A549 (cell line): Measurements from ENCODE around the gene GSTO2.

ENCODE experiments used
- POLR2A ChIP-seq: IDR thresholded peaks from 2 replicates; pipeline ENCODE4 v1.6.1; 2012; ENCODE audit warnings: mild to moderate bottlenecking, low read length
- TF ChIP-seq, protein P1 (sequence below): fragments of 200-600 bp; sonication (generic); IDR thresholded peaks from 2 replicates; pipeline ENCODE4 v1.6.1; 2016; ENCODE audit warnings: antibody characterized with exemption, mild to moderate bottlenecking, moderate library complexity
- TF ChIP-seq, protein P2 (sequence below): IDR thresholded peaks from 2 replicates; pipeline ENCODE4 v1.6.1; 2012
- TF ChIP-seq, protein P3 (sequence below): fragments of >200 bp; sonication (Bioruptor Twin); formaldehyde crosslinking; IDR thresholded peaks from 3 replicates; pipeline ENCODE4 v1.5.1; 2016

DNA sequence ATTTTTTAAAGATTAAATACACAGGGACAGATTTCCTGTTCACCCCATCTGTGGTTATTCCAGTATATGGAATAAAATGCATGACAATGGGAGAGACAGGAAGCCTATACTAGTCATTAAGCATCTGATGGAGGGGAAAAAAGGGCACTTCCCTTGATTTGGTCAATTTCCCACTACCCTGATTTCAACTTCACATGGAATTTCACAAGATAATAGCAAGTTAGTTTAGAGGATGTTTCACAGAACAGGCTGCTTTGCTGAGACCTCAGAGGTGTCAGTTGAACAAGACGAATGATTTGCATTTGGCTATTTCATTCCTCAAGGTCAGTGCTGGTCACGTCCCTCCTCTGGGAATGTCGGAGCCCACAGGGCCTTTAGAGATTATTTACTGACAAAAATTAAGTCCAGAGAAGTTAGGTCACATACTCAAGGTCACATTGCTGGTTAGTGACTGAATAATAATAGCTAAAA lies 74.0 kb downstream of the GSTO2 start:
- TF ChIP-seq, protein P1, sequence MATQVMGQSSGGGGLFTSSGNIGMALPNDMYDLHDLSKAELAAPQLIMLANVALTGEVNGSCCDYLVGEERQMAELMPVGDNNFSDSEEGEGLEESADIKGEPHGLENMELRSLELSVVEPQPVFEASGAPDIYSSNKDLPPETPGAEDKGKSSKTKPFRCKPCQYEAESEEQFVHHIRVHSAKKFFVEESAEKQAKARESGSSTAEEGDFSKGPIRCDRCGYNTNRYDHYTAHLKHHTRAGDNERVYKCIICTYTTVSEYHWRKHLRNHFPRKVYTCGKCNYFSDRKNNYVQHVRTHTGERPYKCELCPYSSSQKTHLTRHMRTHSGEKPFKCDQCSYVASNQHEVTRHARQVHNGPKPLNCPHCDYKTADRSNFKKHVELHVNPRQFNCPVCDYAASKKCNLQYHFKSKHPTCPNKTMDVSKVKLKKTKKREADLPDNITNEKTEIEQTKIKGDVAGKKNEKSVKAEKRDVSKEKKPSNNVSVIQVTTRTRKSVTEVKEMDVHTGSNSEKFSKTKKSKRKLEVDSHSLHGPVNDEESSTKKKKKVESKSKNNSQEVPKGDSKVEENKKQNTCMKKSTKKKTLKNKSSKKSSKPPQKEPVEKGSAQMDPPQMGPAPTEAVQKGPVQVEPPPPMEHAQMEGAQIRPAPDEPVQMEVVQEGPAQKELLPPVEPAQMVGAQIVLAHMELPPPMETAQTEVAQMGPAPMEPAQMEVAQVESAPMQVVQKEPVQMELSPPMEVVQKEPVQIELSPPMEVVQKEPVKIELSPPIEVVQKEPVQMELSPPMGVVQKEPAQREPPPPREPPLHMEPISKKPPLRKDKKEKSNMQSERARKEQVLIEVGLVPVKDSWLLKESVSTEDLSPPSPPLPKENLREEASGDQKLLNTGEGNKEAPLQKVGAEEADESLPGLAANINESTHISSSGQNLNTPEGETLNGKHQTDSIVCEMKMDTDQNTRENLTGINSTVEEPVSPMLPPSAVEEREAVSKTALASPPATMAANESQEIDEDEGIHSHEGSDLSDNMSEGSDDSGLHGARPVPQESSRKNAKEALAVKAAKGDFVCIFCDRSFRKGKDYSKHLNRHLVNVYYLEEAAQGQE = no peak
- TF ChIP-seq, protein P2, sequence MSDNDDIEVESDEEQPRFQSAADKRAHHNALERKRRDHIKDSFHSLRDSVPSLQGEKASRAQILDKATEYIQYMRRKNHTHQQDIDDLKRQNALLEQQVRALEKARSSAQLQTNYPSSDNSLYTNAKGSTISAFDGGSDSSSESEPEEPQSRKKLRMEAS = no peak
- TF ChIP-seq, protein P3, sequence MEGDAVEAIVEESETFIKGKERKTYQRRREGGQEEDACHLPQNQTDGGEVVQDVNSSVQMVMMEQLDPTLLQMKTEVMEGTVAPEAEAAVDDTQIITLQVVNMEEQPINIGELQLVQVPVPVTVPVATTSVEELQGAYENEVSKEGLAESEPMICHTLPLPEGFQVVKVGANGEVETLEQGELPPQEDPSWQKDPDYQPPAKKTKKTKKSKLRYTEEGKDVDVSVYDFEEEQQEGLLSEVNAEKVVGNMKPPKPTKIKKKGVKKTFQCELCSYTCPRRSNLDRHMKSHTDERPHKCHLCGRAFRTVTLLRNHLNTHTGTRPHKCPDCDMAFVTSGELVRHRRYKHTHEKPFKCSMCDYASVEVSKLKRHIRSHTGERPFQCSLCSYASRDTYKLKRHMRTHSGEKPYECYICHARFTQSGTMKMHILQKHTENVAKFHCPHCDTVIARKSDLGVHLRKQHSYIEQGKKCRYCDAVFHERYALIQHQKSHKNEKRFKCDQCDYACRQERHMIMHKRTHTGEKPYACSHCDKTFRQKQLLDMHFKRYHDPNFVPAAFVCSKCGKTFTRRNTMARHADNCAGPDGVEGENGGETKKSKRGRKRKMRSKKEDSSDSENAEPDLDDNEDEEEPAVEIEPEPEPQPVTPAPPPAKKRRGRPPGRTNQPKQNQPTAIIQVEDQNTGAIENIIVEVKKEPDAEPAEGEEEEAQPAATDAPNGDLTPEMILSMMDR = no peak
- TF ChIP-seq POLR2A = no peak
